SU-DHL-6 (cell line): ENCODE measurements around the gene RSPH1.

Source experiments
- CTCF ChIP-seq: fragments of 200-600 bp; sonication (generic); IDR thresholded peaks from one replicate; pipeline ENCODE4 v1.5.1; 2017; ENCODE audit warnings: antibody characterized with exemption, mild to moderate bottlenecking, low read length, moderate library complexity; ENCODE audit not compliant: insufficient read depth, poor library complexity, severe bottlenecking
- EZH2phosphoT487 ChIP-seq: fragments of 200-600 bp; sonication (generic), shearing (Covaris generic); conservative IDR thresholded peaks from 2 replicates; pipeline ENCODE4 v1.6.1; 2018; ENCODE audit warnings: mild to moderate bottlenecking, antibody characterized with exemption, low read length, moderate library complexity, mixed read lengths

- TF ChIP-seq CTCF (no peak), EZH2phosphoT487 (no peak)
Observed at GRCh38 chr21:42465008-42465802, 30.8 kb downstream of the RSPH1 start.
